ENCODE data around the gene GLCE. TPM values are rescaled to one million over a fixed set of nuclear protein-coding genes. Genes with fewer than 3 reads are reported as not detected.

The GLCE gene
- total RNA-seq, 1 experiment from 2014 or later = 22.8 TPM

- DNase-seq (ENCODE audit: low read depth, low spot score) (no peak), ATAC-seq (no peak)
- no peaks in the 10 kb centered on the region for H3K36me3 ChIP-seq (ENCODE audit: control insufficient read depth, insufficient read depth, low read length)
- POLR2A ChIA-PET = no interaction called here
- no peak overlapping the region for H3K27ac ChIP-seq (ENCODE audit: low read length)
- no peak overlapping the region for H3K4me3 ChIP-seq (ENCODE audit: low read depth in 2 of 2, low read length in 2 of 2)
- in situ Hi-C loops (cut with HindIII; ENCODE audit: low pct_unique_long_range_greater_than_20kb, low sequenced_read_pairs) = no loop called here
- H3K9me3 ChIP-seq (ENCODE audit: control insufficient read depth, insufficient read depth, low read depth, low read length) = no peaks in the 10 kb centered on the region
- intact Hi-C loops (cut with micrococcal nuclease; ENCODE audit: unreplicated experiment) = no loop called here
- BruUV-seq (replicated peaks) = no TSS peak
- H3K27me3 ChIP-seq (ENCODE audit: control insufficient read depth, insufficient read depth, low read length) = no peaks in the 10 kb centered on the region
- CTCF ChIA-PET = no interaction called here
- no peaks in the 10 kb centered on the region for H3K4me1 ChIP-seq (ENCODE audit: control insufficient read depth, insufficient read depth, low read length)
- TF ChIP-seq CTCF (IDR thresholded peaks at IDR 0.05) (no peak), POLR2AphosphoS5 (IDR thresholded peaks at IDR 0.05; ENCODE audit: low read depth, low read length) (no peak), TCF7L2 (IDR thresholded peaks at IDR 0.05; ENCODE audit: low read depth, low read length) (no peak), SIN3A (IDR thresholded peaks at IDR 0.05; ENCODE audit: borderline replicate concordance, insufficient read depth, low read depth, low read length) (no peak), REST (IDR thresholded peaks at IDR 0.05; ENCODE audit: insufficient read depth in 1 of 2, low read depth in 2 of 2, low read length in 1 of 2) (no peak)
These were observed 132.5 kb downstream of the GLCE start for GRCh38 chr15:69292826-69293420.

GRCh38 chr15:69293741-69294615 lies 133.5 kb downstream of the GLCE start:
- TF ChIP-seq SIN3A (IDR thresholded peaks at IDR 0.05; ENCODE audit: borderline replicate concordance, insufficient read depth, low read depth, low read length) = no peak
- TF ChIP-seq POLR2AphosphoS5 (IDR thresholded peaks at IDR 0.05; ENCODE audit: low read depth, low read length) = no peak
- TF ChIP-seq CTCF (IDR thresholded peaks at IDR 0.05) = no peak
- TF ChIP-seq REST (IDR thresholded peaks at IDR 0.05; ENCODE audit: insufficient read depth in 1 of 2, low read depth in 2 of 2, low read length in 1 of 2) = no peak
- no peak for TF ChIP-seq TCF7L2 (IDR thresholded peaks at IDR 0.05; ENCODE audit: low read depth, low read length)
- BruUV-seq (replicated peaks) = no TSS peak
- Histone ChIP-seq H3K9me3 (ENCODE audit: control insufficient read depth, insufficient read depth, low read depth, low read length) (no peaks in the 10 kb centered on the region), H3K27me3 (ENCODE audit: control insufficient read depth, insufficient read depth, low read length) (no peaks in the 10 kb centered on the region), H3K4me1 (ENCODE audit: control insufficient read depth, insufficient read depth, low read length) (no peaks in the 10 kb centered on the region), H3K4me3 (ENCODE audit: low read depth in 2 of 2, low read length in 2 of 2) (no peak overlapping the region), H3K27ac (ENCODE audit: low read length) (no peak overlapping the region), H3K36me3 (ENCODE audit: control insufficient read depth, insufficient read depth, low read length) (no peaks in the 10 kb centered on the region)
- intact Hi-C loops (cut with micrococcal nuclease; ENCODE audit: unreplicated experiment) = no loop called here
- ChIA-PET CTCF (no interaction called here), POLR2A (no interaction called here)
- in situ Hi-C loops (cut with HindIII; ENCODE audit: low pct_unique_long_range_greater_than_20kb, low sequenced_read_pairs) = no loop called here
- DNase-seq (ENCODE audit: low read depth, low spot score) (no peak), ATAC-seq (no peak)
